Measurements from ENCODE around the gene MCL1.

The MCL1 gene

DNA sequence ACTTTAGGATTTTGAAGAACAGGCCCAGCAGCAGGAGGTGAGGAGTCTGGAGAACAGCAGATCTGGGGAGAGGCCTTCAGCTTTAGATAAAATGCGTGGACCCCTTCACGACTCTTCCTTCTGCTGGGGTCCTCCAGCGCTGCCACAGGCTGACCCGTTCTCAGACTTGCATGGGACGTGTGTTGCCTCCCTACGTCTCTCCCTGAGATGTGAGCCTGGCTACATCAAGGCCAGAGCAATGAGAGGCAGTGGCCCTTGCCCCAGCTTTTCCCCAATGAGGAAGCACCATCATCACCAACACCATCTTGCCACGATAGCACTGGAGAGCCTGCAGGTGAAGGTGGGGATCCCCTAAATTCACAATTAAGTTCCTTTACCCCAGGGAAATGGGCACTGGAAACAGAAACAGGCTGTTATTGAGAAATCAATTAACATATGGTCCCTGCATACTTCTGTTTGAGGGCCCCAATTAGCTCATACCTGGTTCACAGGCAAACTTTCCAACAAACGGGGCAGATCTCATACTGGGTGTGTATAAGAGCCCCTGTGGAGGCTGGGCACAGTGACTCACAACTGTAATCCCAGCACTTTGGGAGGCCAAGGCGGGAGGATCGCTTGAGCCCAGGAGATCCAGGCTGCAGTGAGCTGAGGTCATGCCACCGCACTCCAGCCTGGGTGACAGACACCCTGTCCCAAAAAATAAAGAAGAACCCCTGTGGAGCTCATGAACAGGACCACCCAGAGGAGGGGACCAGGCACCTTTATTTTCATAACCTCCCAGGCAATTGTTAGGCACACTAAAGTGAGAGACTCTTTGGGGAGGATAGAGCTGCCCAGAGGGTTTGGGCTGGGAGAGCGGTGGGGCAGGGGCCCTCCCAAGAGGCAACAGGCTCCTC is 42.3 kb downstream of the MCL1 start:
- DNase-seq = no peak

DNA sequence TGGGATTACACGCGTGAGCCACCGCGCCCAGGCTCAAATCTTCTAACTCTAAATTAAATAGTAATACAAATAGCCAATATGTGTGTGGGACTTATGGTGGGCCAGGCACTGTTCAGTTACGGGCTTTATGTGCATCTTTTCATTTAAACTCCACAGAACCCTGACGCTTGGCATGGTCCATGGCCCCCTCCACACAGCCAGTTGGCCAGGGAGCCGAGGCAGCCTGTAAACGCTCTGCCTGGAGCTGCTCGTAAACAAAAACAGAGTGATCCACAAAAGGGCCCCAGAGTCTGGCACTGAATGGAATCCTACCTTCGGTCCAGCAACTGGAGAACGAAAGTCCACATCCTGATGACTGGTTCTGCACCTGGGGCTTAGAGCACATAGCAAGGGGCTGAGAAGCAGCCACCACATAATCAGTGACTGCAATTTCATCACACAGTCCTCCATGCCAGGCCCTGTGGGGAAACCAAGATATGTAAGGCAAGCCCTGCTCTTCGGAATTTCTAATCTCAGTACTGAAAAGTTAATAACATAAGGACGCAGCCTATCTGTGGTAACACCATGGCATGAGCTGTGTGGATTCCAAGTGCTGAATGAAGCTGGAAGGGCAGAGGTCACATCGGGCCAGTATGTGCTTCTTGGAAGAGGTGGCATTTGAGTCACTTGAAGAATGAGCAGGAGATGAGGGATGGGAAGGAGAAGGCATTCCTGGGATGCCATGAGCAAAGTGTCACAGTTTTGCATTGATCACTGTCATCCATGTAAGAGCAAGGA is 43.7 kb downstream of the MCL1 start:
- no peak for DNase-seq

DNA sequence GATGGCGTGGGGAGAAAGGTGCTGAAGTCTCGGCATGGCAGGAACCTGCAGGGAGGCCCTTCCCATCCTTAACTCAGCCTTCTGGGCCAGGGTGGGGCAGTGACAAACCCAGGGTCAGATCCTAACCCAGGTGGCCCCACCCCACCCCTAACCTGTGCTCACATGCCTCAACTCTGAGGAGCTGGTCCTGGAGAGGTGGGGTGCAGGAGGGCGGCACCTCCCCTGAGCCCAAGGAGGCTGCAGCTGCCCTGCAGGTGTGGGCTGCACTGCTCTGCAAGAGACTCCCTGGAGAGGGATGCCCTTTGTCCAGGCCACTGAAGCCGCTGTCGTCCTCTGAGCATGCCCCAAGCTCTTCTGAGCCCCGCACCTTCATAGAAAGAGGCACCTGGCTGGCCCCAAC is 45.4 kb downstream of the MCL1 start:
- no peak for DNase-seq

DNA sequence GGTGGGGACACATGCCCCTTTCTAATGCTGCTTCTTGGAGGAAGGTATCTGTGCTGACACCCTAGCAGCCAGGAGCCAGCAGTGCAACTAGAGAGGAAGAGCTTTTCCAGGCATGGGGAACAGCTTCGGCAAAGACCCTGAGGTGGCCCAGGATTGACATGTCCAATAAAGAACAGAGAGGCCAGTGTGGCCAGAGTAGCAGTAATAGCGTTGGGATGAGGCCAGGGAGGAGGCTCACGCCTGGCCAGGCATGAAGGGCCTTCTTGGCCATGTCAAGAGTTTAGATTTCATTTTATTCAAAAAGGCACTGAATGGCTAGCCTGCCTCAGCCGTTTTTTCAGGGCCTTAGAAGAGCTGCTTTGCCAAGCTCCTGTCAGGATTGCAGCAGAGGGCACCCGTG is 46.5 kb downstream of the MCL1 start:
- DNase-seq = no peak

DNA sequence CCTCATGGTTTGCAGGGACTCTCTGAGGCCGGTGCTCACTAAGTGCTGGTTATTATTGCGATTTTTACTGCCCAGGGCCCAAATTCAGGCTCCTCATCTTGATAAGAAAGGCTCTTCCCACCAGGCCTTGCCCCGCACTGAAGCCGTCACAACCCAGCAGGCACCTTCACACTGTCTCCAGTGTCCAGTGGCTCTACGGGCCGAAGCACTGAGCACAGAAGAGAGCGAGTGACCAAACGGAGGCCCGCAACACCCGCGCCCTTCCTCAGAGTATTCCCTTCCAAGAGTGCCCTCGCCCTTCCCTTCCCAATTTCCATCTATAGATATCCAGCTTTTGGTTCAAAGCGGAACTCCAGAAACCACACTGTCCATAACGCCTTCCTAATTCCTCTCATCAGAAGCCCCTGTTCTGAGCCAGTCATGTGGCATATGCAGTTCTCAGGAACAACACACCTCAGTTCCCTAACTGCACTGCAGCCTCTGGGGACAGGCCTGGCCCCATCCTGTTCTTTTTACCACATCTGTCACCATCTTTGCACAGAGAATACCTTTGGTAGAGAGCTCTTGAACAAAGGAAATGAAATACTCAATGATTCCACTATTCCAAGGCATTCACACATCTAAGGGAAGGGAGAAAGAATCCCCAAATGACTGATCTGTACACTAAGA is 48.8 kb downstream of the MCL1 start:
- DNase-seq = no peak

DNA sequence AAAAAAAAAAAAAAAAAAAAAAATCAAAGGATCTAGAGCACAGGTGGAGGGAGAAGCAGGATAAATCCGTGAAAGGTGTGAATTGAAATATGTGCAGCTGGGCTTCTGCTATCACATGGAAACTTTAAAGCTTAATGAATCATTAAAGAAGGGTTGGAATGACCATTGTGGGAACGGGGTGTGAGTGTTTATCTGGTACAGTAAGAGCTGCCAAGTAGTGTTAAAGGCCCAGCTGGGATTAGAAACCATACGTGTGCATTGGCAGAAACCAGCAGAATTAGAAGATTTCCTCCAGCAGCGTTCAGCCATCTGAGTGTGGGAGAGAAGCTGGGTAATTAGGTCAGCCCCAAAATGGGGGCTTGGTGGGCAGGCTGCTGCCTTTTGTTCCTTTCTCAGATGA is 50.4 kb downstream of the MCL1 start:
- DNase-seq = no peak

DNA sequence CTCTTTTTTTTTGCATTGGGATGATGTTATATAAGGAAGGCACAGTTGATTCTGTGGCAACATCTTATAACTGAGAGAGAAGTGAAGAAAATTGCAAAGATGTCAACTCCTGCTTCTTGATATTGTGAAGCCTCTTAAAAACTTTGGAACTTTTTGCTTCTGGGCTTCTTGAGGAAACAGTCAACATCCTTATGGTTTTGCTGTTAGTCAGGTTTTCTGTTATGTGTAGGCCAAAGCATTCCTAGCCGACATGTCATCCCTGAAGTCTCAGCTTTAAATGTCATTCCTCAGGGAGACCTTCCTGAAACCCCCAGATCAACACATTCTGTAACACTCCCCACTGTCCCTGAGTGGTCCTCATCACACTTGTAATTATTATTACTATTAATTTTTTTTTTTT is 51.2 kb downstream of the MCL1 start:
- DNase-seq = no peak

DNA sequence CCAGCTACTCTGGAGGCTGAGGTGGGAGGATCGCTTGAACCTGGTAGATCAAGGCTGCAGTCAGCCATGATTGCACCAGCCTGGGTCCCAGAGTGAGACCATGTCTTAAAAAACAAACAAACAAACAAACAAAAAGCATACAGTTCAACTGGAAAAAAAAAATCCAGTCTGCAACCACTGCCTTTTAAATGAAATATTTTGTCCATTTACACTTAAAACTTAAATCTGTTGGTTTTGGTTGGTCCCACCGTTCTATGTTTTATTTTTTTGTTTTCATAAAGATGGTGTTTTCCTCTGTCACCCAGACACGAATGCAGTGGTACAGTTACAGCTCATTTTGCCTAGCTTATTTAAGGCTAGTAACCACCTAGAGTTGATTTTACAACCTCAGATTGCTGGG is 54.1 kb downstream of the MCL1 start:
- DNase-seq = no peak
